Stimulated activated naive CD8-positive, alpha-beta T cell treated with anti-CD3 and anti-CD28 coated beads, Interleukin-15, amount 100 ng/mL, for 72 hours (primary cell): ENCODE data around the gene IQGAP3.
A peak's percentile ranks its signal among the peaks of the same experiment; 100 is the strongest.
"Not testable (repeated sequence)": the region's sequence is repeated elsewhere in the genome, so short reads cannot be mapped to it uniquely, and the experiment has no call there.

Experiments used
- ATAC-seq: fragments of 150-1000 bp; cut with Tn5 transposase; 2 replicates; pipeline ENCODE4 v1.10.0; 2021; ENCODE audit warnings: mild to moderate bottlenecking, moderate library complexity
- DNase-seq, 2 donors: peaks; one replicate each; pipeline ENCODE4 v3.0.0; 2021 to 2022
- H3K27ac Mint-ChIP-seq, 2 donors: one replicate each; pipeline ENCODE4 v1.8.0; 2022; ENCODE audit warnings: mild to moderate bottlenecking in 2 of 2, mixed read lengths in 2 of 2, moderate library complexity in 2 of 2
- H3K27me3 Mint-ChIP-seq: one replicate; pipeline ENCODE4 v1.8.0; 2022; ENCODE audit warnings: mixed read lengths
- H3K4me1 Mint-ChIP-seq: one replicate; pipeline ENCODE4 v1.8.0; 2022; ENCODE audit warnings: mild to moderate bottlenecking, mixed read lengths
- H3K4me3 Mint-ChIP-seq, 2 donors: one replicate each; pipeline ENCODE4 v1.8.0; 2022; ENCODE audit warnings: mild to moderate bottlenecking in 2 of 2, mixed read lengths in 2 of 2, moderate library complexity in 1 of 2
- H3K9me3 Mint-ChIP-seq, 2 donors: one replicate each; pipeline ENCODE4 v1.8.0; 2022; ENCODE audit warnings: mixed read lengths in 2 of 2

The IQGAP3 gene, protein sequence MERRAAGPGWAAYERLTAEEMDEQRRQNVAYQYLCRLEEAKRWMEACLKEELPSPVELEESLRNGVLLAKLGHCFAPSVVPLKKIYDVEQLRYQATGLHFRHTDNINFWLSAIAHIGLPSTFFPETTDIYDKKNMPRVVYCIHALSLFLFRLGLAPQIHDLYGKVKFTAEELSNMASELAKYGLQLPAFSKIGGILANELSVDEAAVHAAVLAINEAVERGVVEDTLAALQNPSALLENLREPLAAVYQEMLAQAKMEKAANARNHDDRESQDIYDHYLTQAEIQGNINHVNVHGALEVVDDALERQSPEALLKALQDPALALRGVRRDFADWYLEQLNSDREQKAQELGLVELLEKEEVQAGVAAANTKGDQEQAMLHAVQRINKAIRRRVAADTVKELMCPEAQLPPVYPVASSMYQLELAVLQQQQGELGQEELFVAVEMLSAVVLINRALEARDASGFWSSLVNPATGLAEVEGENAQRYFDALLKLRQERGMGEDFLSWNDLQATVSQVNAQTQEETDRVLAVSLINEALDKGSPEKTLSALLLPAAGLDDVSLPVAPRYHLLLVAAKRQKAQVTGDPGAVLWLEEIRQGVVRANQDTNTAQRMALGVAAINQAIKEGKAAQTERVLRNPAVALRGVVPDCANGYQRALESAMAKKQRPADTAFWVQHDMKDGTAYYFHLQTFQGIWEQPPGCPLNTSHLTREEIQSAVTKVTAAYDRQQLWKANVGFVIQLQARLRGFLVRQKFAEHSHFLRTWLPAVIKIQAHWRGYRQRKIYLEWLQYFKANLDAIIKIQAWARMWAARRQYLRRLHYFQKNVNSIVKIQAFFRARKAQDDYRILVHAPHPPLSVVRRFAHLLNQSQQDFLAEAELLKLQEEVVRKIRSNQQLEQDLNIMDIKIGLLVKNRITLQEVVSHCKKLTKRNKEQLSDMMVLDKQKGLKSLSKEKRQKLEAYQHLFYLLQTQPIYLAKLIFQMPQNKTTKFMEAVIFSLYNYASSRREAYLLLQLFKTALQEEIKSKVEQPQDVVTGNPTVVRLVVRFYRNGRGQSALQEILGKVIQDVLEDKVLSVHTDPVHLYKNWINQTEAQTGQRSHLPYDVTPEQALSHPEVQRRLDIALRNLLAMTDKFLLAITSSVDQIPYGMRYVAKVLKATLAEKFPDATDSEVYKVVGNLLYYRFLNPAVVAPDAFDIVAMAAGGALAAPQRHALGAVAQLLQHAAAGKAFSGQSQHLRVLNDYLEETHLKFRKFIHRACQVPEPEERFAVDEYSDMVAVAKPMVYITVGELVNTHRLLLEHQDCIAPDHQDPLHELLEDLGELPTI (N-terminal part only)

DNA sequence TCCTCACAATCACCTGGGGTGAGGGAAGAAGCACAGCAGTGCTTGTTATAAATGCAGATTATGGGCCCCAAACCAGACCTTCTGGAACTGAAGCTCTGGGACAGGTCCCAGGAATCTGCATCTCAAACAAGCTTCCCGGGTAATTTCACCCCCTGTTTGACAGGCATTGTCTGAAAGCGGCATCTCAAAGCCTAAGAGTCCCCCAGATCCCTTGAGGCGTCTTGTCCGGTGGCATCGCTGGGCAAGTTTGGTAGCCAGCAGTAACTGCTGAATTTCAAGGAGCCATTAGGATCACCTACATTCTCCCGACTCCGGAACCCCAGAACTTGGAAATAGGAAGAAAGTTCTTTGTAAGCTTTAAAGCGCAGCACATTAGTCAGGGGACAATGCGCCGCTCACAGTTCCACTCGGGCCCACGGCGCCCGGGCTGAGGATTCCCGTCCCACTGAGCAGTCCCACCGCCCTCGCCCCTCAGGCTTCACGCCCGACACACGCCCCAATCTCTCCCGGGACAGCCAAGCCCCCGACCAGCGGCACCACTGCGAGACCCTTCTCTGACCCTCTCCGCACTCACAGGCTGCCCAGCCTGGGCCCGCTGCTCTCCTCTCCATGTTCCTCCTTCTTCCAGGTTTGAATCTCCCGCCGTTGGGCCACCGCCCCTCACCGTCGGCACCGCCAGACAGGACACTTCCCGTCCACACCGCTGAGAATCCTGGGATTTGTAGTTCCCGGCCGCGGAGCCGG, at the start of gene IQGAP3:
IQGAP3 (minus strand) TSS at position 647 of the 744 bp plus-strand sequence; CDS start at position 611, 36 bp downstream.
- no peaks in the 10 kb centered on the region for H3K9me3 Mint-ChIP-seq
- peak; percentile 93 for ATAC-seq
- peaks cover 25% of the 10 kb centered on the region for H3K27me3 Mint-ChIP-seq

DNA sequence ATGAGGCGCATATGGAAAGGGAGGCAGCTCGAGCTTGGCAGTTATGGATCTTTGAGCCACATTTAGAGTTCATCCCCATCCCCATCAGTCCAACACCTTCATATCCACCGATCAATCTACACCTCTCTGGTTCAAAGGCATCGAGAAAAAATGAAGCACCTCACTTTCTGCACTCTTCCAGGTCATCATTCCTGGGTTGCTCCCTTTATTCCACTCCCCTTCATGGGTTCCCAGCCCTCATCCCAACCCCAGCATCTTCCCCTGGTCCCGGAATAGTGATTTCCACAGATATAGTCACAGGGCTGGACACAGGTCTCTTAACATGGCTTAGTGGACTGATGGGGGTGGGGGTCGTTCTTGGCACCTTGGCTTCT, 47.2 kb upstream of the IQGAP3 start:
- peaks cover 69% of the 10 kb centered on the region for H3K27me3 Mint-ChIP-seq
- peaks cover 17% of the 10 kb centered on the region for H3K4me1 Mint-ChIP-seq
- DNase-seq (no peak), ATAC-seq (no peak)
- H3K4me3 Mint-ChIP-seq = no peak overlapping the region
- no peaks in the 10 kb centered on the region for H3K9me3 Mint-ChIP-seq
- H3K27ac Mint-ChIP-seq = no peak overlapping the region

More for the DNA sequence above, at the start of gene IQGAP3:
- peaks cover 24% of the 10 kb centered on the region for H3K4me1 Mint-ChIP-seq
- DNase-seq = peak; percentile 69
- H3K27ac Mint-ChIP-seq = peak within 1 kb of the TSS; percentile 64 to 87
- H3K4me3 Mint-ChIP-seq = peak within 1 kb of the TSS; percentile 95 to 97

DNA sequence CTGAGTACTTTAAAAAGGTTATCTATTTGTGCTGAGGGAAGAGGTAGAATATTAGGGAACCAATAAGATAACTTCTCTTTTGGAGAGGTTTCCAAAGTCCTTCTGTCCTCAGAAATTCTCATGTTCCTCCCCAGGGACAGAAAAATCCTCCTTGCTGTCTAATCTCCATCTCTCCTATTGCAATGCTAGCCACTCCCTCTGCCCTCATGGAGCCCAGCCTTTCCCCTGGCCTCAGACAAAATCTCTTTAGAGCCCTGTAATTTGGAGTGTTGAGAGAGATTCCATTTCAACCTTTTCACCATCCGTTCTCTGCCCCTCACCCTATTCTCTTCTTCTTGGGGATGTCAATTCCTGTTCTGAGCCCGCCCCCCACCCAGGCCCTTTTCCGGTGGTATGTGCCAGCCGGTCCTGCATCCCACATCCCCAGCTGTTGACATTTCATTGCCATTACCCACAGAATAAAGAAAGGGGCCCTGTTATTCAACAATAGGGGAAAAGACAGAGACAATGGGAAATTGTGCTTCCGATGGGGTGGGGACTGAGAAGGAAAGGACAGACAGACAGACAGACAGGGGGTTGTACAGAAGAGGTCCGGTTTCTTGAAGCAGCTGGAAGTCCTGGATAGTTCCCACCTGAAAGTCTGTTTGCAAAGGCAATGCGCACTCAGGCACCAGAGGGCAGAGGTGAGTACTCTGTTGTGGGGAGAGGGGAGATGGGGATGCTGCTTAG, 46.7 kb upstream of the IQGAP3 start, which contains the start of gene HAPLN2:
HAPLN2 (plus strand) TSS at position 563 of the 729 bp plus-strand sequence. CDS start 4,076 bp downstream, outside the sequence.
- no peaks in the 10 kb centered on the region for H3K9me3 Mint-ChIP-seq
- no peak within 1 kb of the TSS for H3K27ac Mint-ChIP-seq
- H3K4me1 Mint-ChIP-seq = peaks cover 12% of the 10 kb centered on the region
- H3K4me3 Mint-ChIP-seq = no peak within 1 kb of the TSS
- no peak for DNase-seq
- H3K27me3 Mint-ChIP-seq = peaks cover 63% of the 10 kb centered on the region
- no peak for ATAC-seq

DNA sequence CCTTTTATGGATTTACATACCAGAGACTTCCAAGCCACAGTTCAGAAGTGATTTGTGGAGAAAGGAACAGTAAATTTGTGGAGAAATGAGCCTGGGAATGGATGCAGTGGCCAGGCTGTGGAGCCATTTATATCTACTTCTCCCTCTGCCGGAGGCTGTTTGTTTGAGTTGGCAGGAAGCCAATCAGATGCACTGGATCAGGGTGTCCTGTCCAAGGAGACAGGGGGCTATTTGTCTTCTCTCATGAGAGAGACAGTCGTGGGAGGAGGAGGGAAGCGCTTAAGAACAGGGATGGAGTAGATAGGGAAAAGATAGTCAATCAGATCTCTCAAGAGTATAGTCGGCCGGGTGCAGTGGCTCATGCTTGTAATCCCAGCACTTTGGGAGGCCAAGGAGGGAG, 44.1 kb upstream of the IQGAP3 start:
- Mint-ChIP-seq H3K27ac (no peak overlapping the region), H3K27me3 (peaks cover 49% of the 10 kb centered on the region)

DNA sequence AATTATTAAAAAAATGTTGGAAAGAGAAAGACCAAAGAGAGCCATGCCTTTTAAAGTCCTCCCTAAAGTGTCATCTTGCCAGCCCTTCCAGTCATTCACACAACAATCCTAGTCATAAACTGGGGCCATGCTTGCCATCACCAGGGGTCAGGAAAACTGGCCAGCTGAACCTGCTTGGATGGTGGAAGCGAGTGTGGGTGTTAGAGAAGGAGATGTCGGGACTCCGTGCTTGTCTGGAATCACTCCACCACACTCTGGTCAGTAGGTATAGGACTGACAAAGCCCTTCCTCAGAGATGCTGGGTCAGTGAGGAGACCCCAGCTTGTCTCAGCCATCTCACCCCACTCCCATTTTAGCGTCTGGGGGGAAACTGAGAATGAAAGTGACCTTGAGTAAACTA, 43.6 kb upstream of the IQGAP3 start:
- Mint-ChIP-seq H3K9me3 (no peaks in the 10 kb centered on the region), H3K27me3 (peaks cover 44% of the 10 kb centered on the region), H3K27ac (no peak overlapping the region), H3K4me3 (no peak overlapping the region), H3K4me1 (peaks cover 11% of the 10 kb centered on the region)
- ATAC-seq = no peak
- DNase-seq = no peak

More for the DNA sequence above, 44.1 kb upstream of the IQGAP3 start:
- H3K4me3 Mint-ChIP-seq = no peak overlapping the region
- H3K9me3 Mint-ChIP-seq = no peaks in the 10 kb centered on the region
- no peak for ATAC-seq
- DNase-seq = no peak
- peaks cover 11% of the 10 kb centered on the region for H3K4me1 Mint-ChIP-seq

DNA sequence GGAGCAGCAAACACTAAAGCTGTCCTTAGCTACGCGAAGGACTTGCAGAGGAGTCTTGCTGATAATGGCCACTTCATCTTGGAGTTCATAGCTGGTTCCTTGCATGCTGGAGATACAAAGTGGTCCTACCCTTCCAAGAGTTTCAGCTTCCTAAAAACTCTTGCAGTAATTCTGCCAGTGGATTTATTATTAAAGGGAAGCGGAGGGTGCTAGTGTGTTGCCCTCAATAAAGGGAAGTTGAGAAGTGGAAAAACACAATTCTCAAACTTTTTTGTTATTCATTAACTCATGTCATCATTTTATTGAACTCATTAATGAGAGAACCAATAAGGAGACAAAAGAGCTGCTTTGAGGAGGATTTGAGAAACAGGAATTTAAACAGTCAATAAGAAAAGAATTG, 40.3 kb upstream of the IQGAP3 start:
- Mint-ChIP-seq H3K27me3 (peaks cover 29% of the 10 kb centered on the region), H3K4me1 (peaks cover 15% of the 10 kb centered on the region), H3K9me3 (no peaks in the 10 kb centered on the region), H3K27ac (no peak overlapping the region), H3K4me3 (no peak overlapping the region)
- DNase-seq (no peak), ATAC-seq (no peak)

DNA sequence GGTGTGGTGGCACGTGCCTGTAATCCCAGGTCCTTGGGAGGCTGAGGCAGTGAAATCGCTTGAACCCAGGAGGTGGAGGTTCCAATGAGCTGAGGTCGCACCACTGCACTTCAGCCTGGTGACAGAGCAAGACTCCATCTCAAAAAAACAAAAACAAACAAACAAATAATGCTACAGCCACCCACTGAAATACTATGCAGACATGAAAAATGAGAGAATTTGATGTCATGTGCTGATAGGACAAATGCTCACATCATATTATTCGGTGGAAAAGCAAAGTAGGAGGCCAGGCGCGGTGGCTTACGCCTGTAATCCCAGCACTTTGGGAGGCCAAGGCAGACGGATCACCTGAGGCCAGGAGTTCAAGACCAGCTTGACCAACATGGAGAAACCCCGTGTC, 37.7 kb upstream of the IQGAP3 start:
- ATAC-seq, DNase-seq: not testable (repeated sequence)

DNA sequence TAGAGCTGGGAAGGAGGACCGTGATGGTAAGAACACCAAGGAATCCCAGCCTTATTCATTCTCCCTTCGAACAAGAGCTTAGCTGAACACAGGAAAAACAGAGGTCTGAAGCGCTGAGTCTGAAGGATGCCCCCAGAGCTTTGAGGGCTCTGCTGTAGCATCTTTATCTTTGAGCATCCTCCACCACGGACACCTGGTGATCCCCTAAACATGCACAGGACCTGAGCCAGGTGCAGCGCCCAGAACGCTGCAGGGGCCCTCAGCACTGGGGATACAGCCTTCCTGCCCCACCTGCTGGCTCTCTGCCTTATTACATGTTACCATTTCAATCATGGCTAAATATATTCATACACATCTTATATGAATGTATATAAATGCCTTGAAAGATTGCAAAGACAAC, 36.6 kb upstream of the IQGAP3 start:
- Mint-ChIP-seq H3K4me1 (peaks cover 20% of the 10 kb centered on the region), H3K4me3 (peak overlapping the region in 1 of 2 donors; percentile 21), H3K27ac (no peak overlapping the region), H3K9me3 (no peaks in the 10 kb centered on the region), H3K27me3 (peaks cover 20% of the 10 kb centered on the region)
- DNase-seq = peak; percentile 62 to 66
- ATAC-seq = peak; percentile 90

More for the DNA sequence above, 37.7 kb upstream of the IQGAP3 start:
- not testable (repeated sequence) for H3K9me3 Mint-ChIP-seq, H3K27ac Mint-ChIP-seq, H3K4me3 Mint-ChIP-seq
- H3K27me3 Mint-ChIP-seq = peaks cover 20% of the 10 kb centered on the region
- H3K4me1 Mint-ChIP-seq = peaks cover 20% of the 10 kb centered on the region

DNA sequence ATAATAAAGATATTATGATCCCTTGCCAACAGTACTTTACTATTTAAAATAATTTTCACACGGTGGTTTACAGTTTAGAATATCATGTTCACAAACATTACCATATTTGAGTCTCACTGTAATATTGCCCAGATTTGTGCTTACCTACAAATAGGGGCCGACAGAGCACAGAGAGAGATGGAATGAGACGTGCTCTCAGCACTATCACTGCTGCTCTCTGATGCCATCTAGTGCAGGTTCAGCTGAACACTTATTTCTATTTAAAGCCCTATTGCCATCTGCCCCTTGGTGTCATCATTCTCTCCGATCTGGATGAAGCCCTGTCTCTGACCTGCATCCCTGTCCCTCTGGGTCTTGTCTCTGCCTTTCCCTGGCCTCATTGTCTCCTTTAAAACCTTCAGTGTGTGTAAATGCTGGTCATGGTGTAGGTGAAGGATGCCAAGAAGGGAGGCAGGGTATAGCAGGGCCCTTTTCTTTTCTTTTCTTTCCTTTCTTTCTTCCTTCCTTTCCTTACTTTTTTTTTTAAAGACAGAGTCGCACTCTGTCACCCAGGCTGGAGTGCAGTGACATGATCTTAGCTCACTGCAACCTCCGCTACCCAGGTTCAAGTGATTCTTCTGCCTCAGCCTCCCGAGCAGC, 35.8 kb upstream of the IQGAP3 start:
- Mint-ChIP-seq H3K4me3 (peak overlapping the region in 1 of 2 donors; percentile 41), H3K9me3 (no peaks in the 10 kb centered on the region)
- peak; percentile 64 to 73 for DNase-seq

DNA sequence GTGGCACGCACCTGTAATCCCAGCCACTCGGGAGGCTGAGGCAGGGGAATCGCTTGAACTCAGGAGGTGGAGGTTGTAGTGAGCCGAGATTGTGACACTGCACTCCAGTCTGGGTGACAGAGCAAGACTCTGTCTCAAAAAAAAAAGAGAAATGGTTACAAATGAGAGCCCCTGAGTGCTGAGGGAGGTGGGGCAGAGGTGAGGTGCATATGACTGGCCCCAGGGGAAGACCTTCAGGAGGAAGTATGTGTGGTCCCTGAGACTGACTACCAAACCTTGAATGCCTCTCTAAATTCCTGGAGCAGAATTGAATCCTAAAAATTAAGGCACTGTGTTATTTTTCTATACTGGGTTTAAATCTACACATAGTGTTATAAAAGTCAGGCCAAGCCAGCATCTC, 35.0 kb upstream of the IQGAP3 start:
- H3K4me1 Mint-ChIP-seq = peaks cover 29% of the 10 kb centered on the region
- H3K27me3 Mint-ChIP-seq = peaks cover 11% of the 10 kb centered on the region
- not testable (repeated sequence) for H3K9me3 Mint-ChIP-seq, ATAC-seq, H3K27ac Mint-ChIP-seq, DNase-seq, H3K4me3 Mint-ChIP-seq

More for the DNA sequence above, 35.8 kb upstream of the IQGAP3 start:
- ATAC-seq = peak; percentile 97
- H3K4me1 Mint-ChIP-seq = peaks cover 21% of the 10 kb centered on the region
- H3K27ac Mint-ChIP-seq = no peak overlapping the region
- H3K27me3 Mint-ChIP-seq = peaks cover 19% of the 10 kb centered on the region

DNA sequence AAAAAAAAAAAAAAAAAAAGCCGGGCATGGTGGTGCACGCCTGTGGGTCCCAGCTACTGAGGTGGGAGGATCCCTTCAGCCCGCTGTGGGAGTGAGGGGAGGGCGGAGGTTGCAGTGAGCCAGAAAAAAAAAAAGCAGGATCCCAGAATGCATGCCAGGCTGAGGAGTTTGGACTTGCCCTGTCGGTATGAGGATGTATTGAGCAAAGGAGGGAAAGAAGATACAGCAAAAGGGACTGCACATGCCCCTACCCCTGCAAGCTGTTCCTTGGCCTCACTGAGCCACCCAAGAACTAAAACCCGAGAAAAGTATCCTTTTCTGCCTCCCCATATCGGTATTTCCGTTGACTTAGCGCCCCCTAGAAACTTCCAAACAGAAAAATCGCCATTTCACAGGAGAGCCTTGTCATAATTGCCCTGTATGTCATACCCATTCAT, 30.2 kb upstream of the IQGAP3 start:
- DNase-seq = no peak
- peak overlapping the region in 1 of 2 donors; percentile 57 for H3K27ac Mint-ChIP-seq
- H3K9me3 Mint-ChIP-seq = no peaks in the 10 kb centered on the region
- no peak for ATAC-seq
- peak overlapping the region; percentile 55 to 64 for H3K4me3 Mint-ChIP-seq
- peaks cover 48% of the 10 kb centered on the region for H3K4me1 Mint-ChIP-seq
- H3K27me3 Mint-ChIP-seq = no peaks in the 10 kb centered on the region

DNA sequence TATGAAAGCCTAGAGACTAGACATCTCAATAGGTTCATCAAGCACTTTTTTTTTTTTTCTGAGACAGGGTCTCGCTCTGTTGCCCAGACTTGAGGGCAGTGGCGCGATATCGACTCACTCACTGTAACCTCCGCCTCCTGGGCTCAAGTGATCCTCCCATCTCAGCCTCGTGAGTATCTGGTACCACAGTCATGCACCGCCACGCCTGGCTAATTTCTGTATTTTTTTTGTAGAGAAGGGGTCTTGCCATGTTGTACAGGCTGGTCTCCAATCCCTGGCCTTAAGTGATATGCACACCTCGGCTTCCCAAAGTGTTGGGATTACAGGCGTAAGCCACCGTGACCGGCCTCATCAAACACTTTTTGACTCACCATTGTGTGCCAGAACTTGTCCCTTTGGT, 29.5 kb upstream of the IQGAP3 start:
- Mint-ChIP-seq H3K9me3 (no peaks in the 10 kb centered on the region), H3K27me3 (no peaks in the 10 kb centered on the region), H3K27ac (peak overlapping the region; percentile 54 to 97), H3K4me3 (peak overlapping the region; percentile 89 to 100), H3K4me1 (peaks cover 45% of the 10 kb centered on the region)
- ATAC-seq (no peak), DNase-seq (no peak)

DNA sequence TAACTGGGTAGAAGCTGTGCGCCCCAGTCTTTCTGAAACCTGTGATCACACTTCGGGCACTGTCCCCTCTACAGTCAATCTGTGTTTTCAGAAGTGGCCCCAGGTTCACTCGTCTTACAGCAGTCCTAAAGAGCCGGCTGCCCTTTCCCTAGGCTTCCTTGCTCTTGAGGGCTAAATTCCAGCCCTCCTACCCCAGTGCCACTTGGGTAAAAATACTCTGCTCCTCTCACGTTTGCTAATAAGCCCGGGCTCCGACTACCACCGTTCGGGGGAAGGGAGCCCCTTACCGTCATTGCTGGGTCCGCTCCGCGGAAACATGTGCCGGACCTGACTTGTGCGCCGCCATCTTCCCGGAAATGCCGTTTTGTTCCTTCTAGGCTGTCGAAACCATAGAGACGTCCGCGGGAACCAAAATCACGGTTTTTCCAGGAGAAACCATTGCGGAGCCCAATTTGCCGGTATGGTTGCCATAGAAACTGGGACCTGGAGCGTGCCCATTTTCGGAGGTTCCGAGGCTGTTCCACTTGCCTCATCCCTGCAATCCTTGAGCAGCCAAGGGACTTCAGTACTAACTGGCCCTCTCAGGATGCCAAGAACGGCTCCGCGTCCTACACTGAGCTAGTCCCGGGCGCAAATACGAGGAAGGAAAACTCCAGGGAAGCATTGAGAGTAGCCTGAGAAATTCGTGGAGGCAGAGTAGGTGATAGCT, 28.9 kb upstream of the IQGAP3 start, which contains the start of gene GPATCH4:
GPATCH4 (minus strand) TSS at position 358 of the 709 bp plus-strand sequence.
- Mint-ChIP-seq H3K27me3 (no peaks in the 10 kb centered on the region), H3K4me1 (peaks cover 45% of the 10 kb centered on the region), H3K4me3 (peak within 1 kb of the TSS; percentile 89 to 100), H3K9me3 (no peaks in the 10 kb centered on the region), H3K27ac (peak within 1 kb of the TSS; percentile 97 to 100)
- peak; percentile 82 for ATAC-seq
- DNase-seq = peak; percentile 76 to 87
